Measurements from ENCODE around the gene SCML2. TPM values are rescaled to one million over a fixed set of nuclear protein-coding genes. Genes with fewer than 3 reads are reported as not detected.

The SCML2 gene
- total and polyA plus RNA-seq, 2 of the 13 experiments (the other 11 are each of a cell fraction or from before 2014, with no cell fraction given), result 5.1 to 7.6 TPM

DNA sequence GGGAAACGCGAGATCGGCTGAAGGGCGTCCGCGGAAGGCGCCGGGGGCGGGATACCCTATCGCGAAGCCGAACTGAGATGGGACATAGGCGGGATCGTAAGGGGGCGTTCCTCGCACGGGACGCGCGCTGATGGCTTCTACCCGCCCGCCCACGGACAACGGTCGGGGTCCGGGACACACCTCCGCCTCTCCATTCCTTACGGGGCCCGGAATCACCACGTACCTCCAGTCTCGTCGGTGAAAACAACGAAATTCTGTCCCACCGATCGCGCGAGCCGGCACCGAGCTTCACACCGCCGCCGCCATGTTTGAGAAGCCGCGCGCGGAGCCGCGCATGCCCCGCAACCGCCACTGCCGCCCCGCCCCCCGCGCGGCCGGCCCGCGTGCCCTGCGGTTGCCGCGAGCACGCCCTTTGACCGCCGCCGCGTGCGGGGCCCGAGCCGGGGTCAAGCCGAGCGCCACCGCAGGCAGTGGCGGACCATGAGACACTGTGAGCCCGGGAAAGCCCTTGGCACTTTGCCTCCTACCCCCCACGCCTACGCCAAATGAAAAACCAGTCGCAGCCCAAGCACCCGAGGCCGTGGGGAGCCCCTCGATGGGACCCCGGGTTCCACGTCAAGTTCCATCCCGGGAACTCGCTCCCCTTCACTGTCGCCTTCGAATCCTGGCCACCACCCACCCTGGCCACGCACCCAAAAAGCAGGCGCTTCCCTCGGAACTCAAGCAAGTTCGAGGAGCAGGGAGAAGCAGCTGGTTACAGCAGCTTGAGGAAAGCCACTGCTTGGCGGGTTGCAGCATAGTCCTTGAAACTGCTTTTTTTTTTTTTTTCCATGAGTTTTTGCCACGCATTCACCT lies at the start of gene SCML2 (continued):
- no peak for TF ChIP-seq ZNF407 (CRISPR knock-in tag; IDR thresholded peaks at IDR 0.05; ENCODE audit: not compliant biosample characterization)
- TF ChIP-seq SOX5 (CRISPR knock-in tag; IDR thresholded peaks at IDR 0.05; ENCODE audit: borderline replicate concordance), result no peak
- TF ChIP-seq ZNF776 (CRISPR knock-in tag; IDR thresholded peaks at IDR 0.05), result peak; percentile 41; the same call in 1 of the 2 replicates
- TF ChIP-seq ZNF879 (CRISPR knock-in tag; IDR thresholded peaks at IDR 0.05), result no peak
- TF ChIP-seq TBL1XR1 (IDR thresholded peaks at IDR 0.05; ENCODE audit: borderline replicate concordance, low read length, partially characterized antibody), result no peak
- TF ChIP-seq ZNF687 (CRISPR knock-in tag; IDR thresholded peaks at IDR 0.05), result peak; percentile 86
- no peak; the same call in 1 of the 2 replicates for TF ChIP-seq ZNF446 (CRISPR knock-in tag; IDR thresholded peaks at IDR 0.05)
- TF ChIP-seq, protein P1, sequence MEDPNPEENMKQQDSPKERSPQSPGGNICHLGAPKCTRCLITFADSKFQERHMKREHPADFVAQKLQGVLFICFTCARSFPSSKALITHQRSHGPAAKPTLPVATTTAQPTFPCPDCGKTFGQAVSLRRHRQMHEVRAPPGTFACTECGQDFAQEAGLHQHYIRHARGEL (CRISPR knock-in tag; IDR thresholded peaks at IDR 0.05), result no peak
- TF ChIP-seq SP2 (CRISPR knock-in tag; IDR thresholded peaks at IDR 0.05), result no peak
- TF ChIP-seq MYC (CRISPR knock-in tag; IDR thresholded peaks at IDR 0.05; ENCODE audit: borderline replicate concordance), result peak; percentile 66; the same call in 1 of the 2 replicates
- TF ChIP-seq PRMT3 (CRISPR knock-in tag; IDR thresholded peaks at IDR 0.05; ENCODE audit: borderline replicate concordance, low read depth), result peak; percentile 49; the same call in 1 of the 2 replicates
- no peak for TF ChIP-seq NFRKB (IDR thresholded peaks at IDR 0.05)
- TF ChIP-seq HNF1B (CRISPR knock-in tag; IDR thresholded peaks at IDR 0.05), result no peak
- no peak for TF ChIP-seq ATF7 (IDR thresholded peaks at IDR 0.05)
- no peak for TF ChIP-seq ATF7 (CRISPR knock-in tag; IDR thresholded peaks at IDR 0.05)

Data from HepG2 (cell line).